Testis (tissue), 3 donors: ENCODE results near the gene EIF2D. TPM values are rescaled to one million over a fixed set of nuclear protein-coding genes. Genes with fewer than 3 reads are reported as not detected.

Source experiments
- DNase-seq: peaks from one replicate; pipeline ENCODE4 v3.0.0-alpha.2; 2019
- H3K27ac ChIP-seq, 2 donors: fragments of 200-600 bp; sonication (generic); one replicate each; pipeline ENCODE4 v1.5.1; 2019
- H3K27me3 ChIP-seq: fragments of 200-600 bp; sonication (generic); one replicate; pipeline ENCODE4 v1.5.1; 2019
- H3K36me3 ChIP-seq: fragments of 200-600 bp; sonication (generic); one replicate; pipeline ENCODE4 v1.5.1; 2017; ENCODE audit warnings: low read depth; ENCODE audit errors: missing control alignments
- H3K4me1 ChIP-seq: fragments of 200-600 bp; sonication (generic); one replicate; pipeline ENCODE4 v1.5.1; 2019
- H3K4me3 ChIP-seq, 2 donors: fragments of 200-600 bp; sonication (generic); one replicate each; pipeline ENCODE4 v1.5.1; 2017 to 2019
- H3K9me3 ChIP-seq: fragments of 200-600 bp; sonication (generic); one replicate; pipeline ENCODE4 v1.5.1; 2017
- CTCF ChIP-seq, 3 experiments: fragments of 450-650 bp in 2 of 3; fragments of 200-600 bp in 1 of 3; sonication (generic) in 1 of 3; IDR thresholded peaks; one replicate each; pipeline ENCODE4 v1.5.1; 2016 to 2019; ENCODE audit warnings: antibody characterized with exemption in 3 of 3, mild to moderate bottlenecking in 2 of 3, moderate library complexity in 1 of 3
- POLR2A ChIP-seq: fragments of 450-650 bp; IDR thresholded peaks from one replicate; pipeline ENCODE4 v1.6.1; 2017; ENCODE audit warnings: antibody characterized with exemption, mild to moderate bottlenecking, moderate library complexity
- WGBS, 2 donors: methylation state at CpG; one replicate each; pipeline ENCODE4 v1.1.5; 2018; 5-methylcytosine and 5-hydroxymethylcytosine counted together
- intact Hi-C: fragments of 100-400 bp; cut with DNase I; formaldehyde crosslinking; loops from one replicate; pipeline ENCODE4 v1.15.1; 2023; ENCODE audit warnings: low total_unique reads
- polyA plus RNA-seq: library from polyadenylated mRNA; stranded (reverse); fragments of 350-450 nt; fragmentation: Illumina TruSeq; extraction: RNeasy Lipid Tissue Mini Kit (QIAGEN cat#74804); gene quantifications from one replicate; pipeline ENCODE4 v1.2.3, GENCODE V29; 2014; ENCODE audit warnings: low read depth, low replicate concordance; ENCODE audit not compliant: insufficient read depth
- total RNA-seq, 2 donors: library from RNA; depleted of rRNA; stranded (reverse); fragments of >200 nt; gene quantifications; one replicate each; pipeline ENCODE4 v1.2.3, GENCODE V29; 2016

Gene EIF2D
- total and polyA plus RNA-seq, 3 donors from 2014 or later, result 54.8 to 65.3 (median 59.4) TPM

- Histone ChIP-seq H3K4me1 (no peaks in the 10 kb centered on the region), H3K27me3 (no peaks in the 10 kb centered on the region), H3K36me3 (no peaks in the 10 kb centered on the region), H3K27ac (peak overlapping the region; percentile 1 to 16), H3K9me3 (no peaks in the 10 kb centered on the region), H3K4me3 (no peak overlapping the region)
- TF ChIP-seq CTCF (IDR thresholded peaks at IDR 0.05) (no peak), POLR2A (no peak)
- intact Hi-C loops, result no loop called here
- no peak for DNase-seq
- 64% methylated on average over 7 of the region's 7 CpGs for WGBS, 2 donors
Observed at GRCh38 chr1:206595581-206596318, 16.5 kb downstream of the EIF2D start.

- no peaks in the 10 kb centered on the region for H3K36me3 ChIP-seq
- WGBS, 2 donors, result 94 to 96% methylated on average over 6 to 7 of the region's 7 CpGs
Observed at GRCh38 chr1:206593351-206593925, 18.8 kb downstream of the EIF2D start.

GRCh38 chr1:206591696-206592095, 20.6 kb downstream of the EIF2D start:
- Histone ChIP-seq H3K27me3 (no peaks in the 10 kb centered on the region), H3K9me3 (no peaks in the 10 kb centered on the region), H3K27ac (no peak overlapping the region), H3K4me1 (no peaks in the 10 kb centered on the region), H3K4me3 (no peak overlapping the region), H3K36me3 (no peaks in the 10 kb centered on the region)
- TF ChIP-seq CTCF (IDR thresholded peaks at IDR 0.05) (no peak), POLR2A (no peak)
- intact Hi-C loops, result no loop called here
- DNase-seq, result no peak
- 56 to 81% methylated on average over 9 of the region's 9 CpGs for WGBS, 2 donors

More at GRCh38 chr1:206593351-206593925, 18.8 kb downstream of the EIF2D start:
- no peak for DNase-seq
- H3K27me3 ChIP-seq, result no peaks in the 10 kb centered on the region
- no peak overlapping the region for H3K4me3 ChIP-seq
- H3K27ac ChIP-seq, result no peak overlapping the region
- H3K4me1 ChIP-seq, result no peaks in the 10 kb centered on the region
- no peaks in the 10 kb centered on the region for H3K9me3 ChIP-seq
- no peak for TF ChIP-seq POLR2A
- TF ChIP-seq CTCF (IDR thresholded peaks at IDR 0.05), result no peak
- intact Hi-C loops, result no loop called here

- intact Hi-C loops, result no loop called here
- Histone ChIP-seq H3K9me3 (no peaks in the 10 kb centered on the region), H3K36me3 (no peaks in the 10 kb centered on the region), H3K4me3 (no peak overlapping the region), H3K4me1 (no peaks in the 10 kb centered on the region), H3K27ac (no peak overlapping the region), H3K27me3 (no peaks in the 10 kb centered on the region)
- DNase-seq, result no peak
- TF ChIP-seq CTCF (IDR thresholded peaks at IDR 0.05) (no peak), POLR2A (no peak)
- 81 to 84% methylated on average over 5 of the region's 5 CpGs for WGBS, 2 donors
Observed at GRCh38 chr1:206591226-206591625, 21.0 kb downstream of the EIF2D start.
